Left lobe of liver (tissue), 2 donors: Measurements from ENCODE around the gene SEC24C. TPM values are rescaled to one million over a fixed set of nuclear protein-coding genes. Genes with fewer than 3 reads are reported as not detected.
"Not testable (repeated sequence)": the region's sequence is repeated elsewhere in the genome, so short reads cannot be mapped to it uniquely, and the experiment has no call there.

Experiments used
- ATAC-seq: fragments of 200-7000 bp; cut with Tn5 transposase; one replicate; pipeline ENCODE4 v1.9.1; 2020; ENCODE audit warnings: mild to moderate bottlenecking, moderate library complexity
- DNase-seq: peaks from one replicate; pipeline ENCODE4 v3.0.0-alpha.2; 2020; ENCODE audit warnings: low spot score
- total RNA-seq: library from RNA; stranded (reverse); gene quantifications from one replicate; pipeline ENCODE4 v1.2.1, GENCODE V29; 2021
- donor health status: DM: no; HTN: no; CAD: no; lungs with moderate emphysema.
- donor health status: DM: no; HTN: yes; CAD: no.

SEC24C gene
- total RNA-seq, 1 donor from 2014 or later: 38.5 TPM

DNA sequence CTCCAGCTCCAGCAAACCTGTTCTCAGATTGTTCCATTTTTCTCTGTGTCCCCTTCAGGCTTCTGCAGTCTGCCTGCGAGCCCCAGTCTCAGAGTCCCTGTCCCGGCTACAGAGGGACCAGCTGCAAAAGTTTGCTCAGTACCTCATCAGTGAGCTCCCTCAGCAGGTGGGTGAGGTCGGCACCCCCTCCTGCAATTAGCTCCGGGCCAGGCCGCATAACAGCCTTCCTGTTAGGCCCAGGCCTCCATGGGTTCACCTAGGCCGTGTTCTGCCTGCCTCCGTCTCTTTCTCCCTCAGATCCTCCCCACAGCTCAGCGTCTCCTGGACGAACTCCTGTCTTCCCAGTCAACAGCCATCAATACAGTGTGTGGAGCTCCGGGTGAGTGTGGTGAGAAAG, 45.5 kb downstream of the SEC24C start:
- ATAC-seq (no peak), DNase-seq (no peak)

DNA sequence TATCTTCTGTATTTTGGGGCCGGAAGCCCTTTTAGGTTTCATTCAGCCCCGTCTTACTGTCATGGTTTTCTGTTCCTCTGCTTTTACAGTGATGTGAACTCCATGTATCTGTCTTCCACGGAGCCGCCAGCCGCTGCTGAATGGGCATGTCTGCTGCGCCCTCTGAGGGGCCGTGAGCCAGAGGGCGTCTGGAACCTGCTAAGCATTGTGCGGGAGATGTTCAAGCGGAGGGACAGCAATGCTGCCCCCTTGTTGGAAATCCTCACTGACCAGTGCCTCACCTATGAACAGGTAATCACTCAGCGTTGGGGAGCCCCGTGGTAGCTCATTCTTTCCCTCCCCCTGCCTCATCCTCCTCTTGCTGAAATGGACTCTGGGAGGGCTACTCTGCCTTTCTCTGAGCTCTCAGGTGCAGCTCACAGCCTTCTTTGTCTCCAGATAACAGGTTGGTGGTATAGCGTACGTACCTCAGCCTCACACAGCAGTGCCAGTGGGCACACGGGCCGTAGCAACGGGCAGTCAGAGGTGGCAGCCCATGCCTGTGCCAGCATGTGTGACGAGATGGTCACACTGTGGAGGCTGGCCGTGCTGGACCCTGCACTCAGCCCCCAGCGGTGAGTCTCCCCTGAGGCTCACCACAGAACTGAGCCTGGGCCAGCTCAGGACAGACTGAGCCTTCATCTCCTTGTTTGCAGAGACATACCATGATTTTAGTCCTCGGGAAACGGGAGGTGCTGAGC, 46.9 kb downstream of the SEC24C start:
- no peak for DNase-seq
- ATAC-seq: no peak

DNA sequence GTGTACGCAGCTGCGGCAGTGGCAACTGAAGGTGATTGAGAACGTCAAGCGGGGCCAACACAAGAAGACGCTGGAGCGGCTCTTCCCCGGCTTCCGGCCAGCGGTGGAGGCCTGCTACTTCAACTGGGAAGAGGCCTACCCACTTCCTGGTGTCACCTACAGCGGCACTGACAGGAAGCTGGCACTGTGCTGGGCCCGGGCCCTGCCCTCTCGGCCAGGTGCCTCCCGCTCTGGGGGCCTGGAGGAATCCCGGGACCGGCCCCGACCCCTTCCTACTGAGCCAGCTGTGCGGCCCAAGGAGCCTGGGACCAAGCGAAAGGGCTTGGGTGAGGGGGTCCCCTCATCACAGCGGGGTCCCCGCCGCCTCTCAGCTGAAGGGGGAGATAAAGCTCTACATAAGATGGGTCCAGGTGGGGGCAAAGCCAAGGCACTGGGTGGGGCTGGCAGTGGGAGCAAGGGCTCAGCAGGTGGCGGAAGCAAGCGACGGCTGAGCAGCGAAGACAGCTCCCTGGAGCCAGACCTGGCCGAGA, 47.8 kb downstream of the SEC24C start:
- no peak for DNase-seq

DNA sequence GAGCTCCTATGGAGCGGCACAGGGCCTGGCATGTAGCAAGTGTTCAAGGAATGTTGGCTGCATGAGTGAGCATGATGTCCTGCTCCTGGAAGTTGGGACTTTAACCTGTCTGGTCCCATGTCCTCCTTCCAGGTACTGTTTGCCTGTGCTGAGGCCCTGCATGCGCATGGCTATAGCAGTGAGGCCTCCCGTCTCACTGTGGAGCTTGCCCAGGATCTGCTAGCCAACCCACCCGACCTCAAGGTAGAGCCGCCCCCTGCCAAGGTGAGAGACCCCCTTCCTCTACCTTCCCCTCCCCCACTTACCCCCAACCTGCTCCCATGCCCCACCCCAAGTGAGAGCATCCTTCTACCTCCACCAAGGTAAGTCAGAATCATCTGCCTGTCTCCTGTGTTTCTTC, 49.3 kb downstream of the SEC24C start:
- DNase-seq (no peak), ATAC-seq (no peak)

More for the DNA sequence above, 47.8 kb downstream of the SEC24C start:
- no peak for ATAC-seq

DNA sequence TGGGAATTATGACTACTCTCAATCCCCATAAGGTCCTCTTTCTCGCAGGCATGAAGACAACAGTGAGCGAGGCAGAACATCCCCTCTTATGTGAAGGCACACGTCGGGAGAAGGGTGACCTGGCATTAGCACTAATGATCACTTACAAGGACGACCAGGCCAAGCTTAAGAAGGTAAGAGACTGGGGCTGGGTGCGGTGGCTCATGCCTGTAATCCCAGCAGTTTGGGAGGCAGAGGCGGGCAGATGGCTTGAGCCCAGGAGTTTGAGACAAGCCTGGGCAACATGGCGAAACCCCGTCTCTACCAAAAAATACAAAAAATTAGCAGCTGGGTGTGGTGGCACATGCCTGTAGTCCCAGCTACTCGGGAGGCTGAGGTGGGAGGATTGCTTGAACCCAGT, 51.3 kb downstream of the SEC24C start:
- ATAC-seq, DNase-seq: not testable (repeated sequence)

DNA sequence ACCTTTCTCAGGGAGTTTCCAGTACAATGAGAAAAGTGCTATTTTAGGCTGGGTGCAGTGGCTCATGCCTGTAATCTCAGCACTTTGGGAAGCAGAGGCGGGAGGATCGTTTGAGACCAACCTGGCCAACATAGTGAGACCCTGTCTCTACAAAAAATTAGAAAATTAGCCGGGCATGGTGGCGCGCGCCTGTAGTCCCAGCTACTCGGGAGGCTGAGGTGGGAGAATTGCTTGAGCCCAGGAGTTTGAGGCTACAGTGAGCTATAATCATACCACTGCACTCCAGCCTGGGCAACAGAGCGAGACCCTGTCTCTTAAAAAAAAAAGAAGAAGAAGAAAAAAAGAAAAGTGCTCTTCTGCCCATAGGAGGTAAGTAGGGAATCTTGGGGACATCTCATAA, 51.9 kb downstream of the SEC24C start:
- DNase-seq, ATAC-seq: not testable (repeated sequence)

DNA sequence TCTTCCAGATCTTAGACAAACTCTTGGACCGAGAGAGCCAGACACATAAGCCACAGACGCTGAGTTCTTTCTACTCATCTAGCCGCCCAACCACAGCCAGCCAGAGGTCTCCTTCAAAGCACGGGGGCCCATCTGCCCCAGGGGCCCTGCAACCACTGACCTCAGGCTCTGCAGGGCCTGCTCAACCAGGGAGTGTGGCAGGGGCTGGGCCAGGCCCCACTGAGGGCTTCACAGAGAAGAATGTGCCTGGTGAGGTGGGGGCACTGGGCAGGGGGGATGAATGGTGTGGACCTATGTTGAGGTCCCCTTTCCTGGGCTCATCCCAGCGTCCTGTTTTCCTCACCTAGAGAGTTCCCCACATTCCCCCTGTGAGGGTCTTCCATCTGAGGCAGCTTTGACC, 52.6 kb downstream of the SEC24C start:
- no peak for DNase-seq

DNA sequence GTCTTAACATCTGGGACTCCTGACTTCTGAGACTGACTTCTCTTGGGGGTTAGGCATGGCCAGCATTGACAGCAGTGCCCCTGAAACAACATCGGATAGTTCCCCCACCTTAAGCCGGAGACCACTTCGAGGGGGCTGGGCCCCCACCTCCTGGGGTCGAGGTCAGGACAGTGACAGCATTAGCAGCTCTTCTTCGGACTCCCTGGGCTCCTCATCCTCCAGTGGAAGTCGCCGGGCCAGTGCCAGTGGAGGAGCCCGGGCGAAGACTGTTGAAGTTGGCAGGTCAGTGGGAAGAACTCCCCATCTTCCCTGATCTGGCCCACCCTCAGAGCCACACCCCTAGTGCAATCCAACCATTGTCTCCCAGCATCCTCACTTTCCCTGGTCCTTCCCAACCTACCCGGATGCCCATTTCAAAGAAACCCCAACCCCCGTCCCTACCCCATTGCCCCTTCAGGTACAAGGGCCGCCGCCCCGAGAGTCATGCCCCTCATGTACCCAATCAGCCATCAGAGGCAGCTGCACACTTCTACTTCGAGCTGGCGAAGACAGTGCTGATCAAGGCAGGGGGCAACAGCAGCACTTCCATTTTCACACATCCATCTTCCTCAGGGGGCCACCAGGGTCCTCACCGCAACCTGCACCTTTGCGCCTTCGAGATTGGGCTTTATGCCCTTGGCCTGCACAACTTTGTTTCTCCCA, 53.3 kb downstream of the SEC24C start:
- DNase-seq: no peak
- ATAC-seq: no peak

More for the DNA sequence above, 52.6 kb downstream of the SEC24C start:
- ATAC-seq: no peak

DNA sequence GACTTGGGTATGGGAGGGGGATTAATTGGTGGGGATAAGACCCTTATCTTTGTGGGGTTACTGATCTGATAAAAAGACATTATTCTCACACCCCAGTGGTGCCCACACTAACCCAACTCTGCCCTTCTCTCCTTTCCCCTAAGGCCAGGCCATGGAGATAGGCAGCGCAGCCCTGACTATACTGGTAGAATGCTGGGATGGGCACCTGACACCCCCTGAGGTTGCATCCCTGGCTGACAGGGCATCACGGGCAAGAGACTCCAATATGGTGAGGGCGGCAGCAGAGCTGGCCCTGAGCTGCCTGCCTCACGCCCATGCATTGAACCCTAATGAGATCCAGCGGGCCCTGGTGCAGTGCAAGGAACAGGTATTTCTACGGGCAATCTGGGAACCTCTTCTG, 53.9 kb downstream of the SEC24C start:
- DNase-seq (no peak), ATAC-seq (no peak)

DNA sequence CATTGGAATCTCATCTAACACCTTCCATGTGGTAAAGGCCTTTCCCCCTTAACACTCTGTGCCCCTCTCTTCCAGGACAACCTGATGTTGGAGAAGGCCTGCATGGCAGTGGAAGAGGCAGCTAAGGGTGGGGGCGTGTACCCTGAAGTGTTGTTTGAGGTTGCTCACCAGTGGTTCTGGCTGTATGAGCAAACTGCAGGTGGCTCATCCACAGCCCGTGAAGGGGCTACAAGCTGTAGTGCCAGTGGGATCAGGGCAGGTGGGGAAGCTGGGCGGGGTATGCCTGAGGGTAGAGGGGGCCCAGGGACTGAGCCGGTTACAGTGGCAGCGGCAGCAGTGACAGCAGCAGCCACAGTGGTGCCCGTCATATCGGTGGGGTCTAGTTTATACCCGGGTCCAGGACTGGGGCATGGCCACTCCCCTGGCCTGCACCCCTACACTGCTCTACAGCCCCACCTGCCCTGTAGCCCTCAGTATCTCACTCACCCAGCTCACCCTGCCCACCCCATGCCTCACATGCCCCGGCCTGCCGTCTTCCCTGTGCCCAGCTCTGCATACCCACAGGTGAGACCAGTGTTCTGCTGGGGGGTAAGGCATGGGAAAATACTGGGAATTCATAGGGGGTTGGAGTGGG, 54.9 kb downstream of the SEC24C start:
- ATAC-seq: peak; percentile 3
- DNase-seq: no peak

DNA sequence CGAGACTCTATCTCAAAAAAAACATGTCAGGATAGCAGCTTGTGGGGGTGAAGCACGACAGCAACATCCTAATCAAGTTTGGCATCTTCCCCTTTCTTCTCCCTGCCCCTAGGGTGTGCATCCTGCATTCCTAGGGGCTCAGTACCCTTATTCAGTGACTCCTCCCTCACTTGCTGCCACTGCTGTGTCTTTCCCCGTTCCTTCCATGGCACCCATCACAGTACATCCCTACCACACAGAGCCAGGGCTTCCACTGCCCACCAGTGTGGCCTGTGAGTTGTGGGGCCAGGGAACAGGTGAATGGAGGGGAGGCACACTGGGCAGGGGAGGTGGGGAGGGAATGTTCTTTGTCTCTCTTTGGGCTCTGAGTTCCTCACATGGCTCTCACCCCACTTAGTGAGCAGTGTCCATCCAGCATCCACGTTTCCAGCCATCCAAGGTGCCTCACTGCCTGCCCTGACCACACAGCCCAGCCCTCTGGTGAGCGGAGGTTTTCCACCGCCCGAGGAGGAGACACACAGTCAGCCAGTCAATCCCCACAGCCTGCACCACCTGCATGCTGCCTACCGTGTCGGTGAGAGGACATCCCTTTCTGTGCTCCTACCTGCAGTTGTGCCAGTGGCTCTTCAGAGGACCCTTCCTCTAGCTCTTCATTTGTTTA, 55.9 kb downstream of the SEC24C start:
- DNase-seq: no peak
- peak; percentile 6 for ATAC-seq

DNA sequence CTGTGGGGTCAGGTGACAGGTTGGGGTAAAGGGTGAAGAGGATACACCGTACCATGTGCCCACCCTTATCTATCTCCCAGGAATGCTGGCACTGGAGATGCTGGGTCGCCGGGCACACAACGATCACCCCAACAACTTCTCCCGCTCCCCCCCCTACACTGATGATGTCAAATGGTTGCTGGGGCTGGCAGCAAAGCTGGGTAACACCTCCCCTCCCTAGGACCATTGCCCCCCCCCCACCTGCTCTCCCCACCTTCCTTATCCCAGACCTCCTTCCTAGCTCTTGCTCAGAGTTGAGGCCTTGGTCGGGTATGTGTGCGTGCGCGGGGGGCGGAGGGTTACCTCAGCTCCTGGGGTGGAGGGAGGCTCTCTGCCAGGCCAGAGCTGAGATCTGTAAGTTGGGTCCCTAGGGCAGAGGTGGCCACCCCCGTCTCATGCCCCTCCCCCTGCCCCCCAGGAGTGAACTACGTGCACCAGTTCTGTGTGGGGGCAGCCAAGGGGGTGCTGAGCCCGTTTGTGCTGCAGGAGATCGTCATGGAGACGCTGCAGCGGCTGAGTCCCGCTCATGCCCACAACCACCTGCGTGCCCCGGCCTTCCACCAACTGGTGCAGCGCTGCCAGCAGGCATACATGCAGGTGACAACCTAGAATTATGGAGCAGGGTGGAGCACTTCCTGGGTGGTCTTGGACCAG, 56.5 kb downstream of the SEC24C start:
- DNase-seq: no peak
- ATAC-seq: peak; percentile 3

DNA sequence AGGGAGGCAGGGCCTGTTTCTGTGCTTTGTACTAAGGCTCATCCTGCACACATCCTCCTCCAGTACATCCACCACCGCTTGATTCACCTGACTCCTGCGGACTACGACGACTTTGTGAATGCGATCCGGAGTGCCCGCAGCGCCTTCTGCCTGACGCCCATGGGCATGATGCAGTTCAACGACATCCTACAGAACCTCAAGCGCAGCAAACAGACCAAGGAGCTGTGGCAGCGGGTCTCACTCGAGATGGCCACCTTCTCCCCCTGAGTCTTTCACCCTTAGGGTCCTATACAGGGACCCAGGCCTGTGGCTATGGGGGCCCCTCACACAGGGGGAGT, 57.0 kb downstream of the SEC24C start:
- no peak for DNase-seq
- no peak for ATAC-seq

DNA sequence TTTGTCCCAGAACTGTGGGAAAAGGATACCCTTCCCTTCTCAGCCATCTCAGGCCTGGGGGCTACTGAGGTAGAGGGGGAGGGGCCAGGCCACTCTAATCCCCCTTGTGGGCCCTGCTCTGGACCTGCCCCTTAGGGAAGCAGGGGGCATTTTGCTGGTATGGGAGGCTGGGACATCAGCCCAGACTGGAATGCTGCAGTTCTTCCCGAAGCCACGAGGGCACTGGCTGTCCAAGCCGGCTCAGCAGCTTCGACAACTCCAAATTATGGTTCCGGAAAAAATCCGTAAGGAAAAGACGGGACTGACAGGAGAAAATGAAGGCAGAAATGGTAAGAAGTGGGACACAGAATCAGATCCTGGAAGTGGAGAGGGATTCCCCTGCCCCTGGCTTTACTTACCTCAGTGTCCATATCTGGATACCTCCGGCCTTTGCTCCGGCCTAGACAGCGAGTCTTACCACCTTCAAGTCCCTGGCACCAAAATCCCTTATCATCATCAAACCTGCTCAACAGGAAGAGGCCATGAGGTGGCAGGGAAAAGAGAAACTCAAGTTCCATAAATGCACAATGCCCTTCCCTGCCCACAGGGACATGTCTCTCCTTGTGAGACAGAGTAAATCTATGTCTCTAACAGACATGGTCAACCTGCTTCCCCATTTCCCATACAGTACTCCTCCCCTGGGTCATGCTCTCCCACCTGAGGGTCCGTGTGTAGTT, 58.3 kb downstream of the SEC24C start:
- DNase-seq: no peak
- no peak for ATAC-seq

DNA sequence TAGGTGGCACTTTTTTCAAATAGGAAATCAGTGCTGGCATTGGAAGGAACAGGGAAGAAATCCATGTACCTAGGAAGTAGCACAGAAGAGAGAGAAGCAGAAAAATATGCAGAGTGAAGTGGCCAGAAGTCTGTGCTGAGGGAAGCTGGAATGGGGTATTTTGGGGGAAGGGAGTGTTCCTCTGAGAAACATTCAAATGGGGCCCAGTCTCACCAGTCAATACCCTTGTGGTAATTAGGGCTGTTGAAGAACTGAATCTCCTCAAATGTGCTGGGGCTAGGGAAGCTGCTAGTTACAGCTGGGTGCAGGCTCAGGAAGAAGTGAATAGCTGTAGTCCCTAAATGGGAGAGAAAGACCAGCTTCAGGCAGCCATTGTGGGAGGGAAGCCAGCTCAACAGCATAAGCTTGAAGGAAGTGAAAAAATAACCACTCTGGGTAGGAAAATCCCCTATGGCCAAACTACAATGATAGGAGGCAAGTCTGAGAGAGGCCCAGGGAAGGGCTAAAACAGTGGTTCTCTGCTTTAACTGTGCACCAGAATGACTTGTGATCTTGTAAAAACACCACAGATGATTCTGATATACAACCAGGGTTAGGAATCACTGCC, 59.6 kb downstream of the SEC24C start:
- DNase-seq: no peak
- no peak for ATAC-seq

DNA sequence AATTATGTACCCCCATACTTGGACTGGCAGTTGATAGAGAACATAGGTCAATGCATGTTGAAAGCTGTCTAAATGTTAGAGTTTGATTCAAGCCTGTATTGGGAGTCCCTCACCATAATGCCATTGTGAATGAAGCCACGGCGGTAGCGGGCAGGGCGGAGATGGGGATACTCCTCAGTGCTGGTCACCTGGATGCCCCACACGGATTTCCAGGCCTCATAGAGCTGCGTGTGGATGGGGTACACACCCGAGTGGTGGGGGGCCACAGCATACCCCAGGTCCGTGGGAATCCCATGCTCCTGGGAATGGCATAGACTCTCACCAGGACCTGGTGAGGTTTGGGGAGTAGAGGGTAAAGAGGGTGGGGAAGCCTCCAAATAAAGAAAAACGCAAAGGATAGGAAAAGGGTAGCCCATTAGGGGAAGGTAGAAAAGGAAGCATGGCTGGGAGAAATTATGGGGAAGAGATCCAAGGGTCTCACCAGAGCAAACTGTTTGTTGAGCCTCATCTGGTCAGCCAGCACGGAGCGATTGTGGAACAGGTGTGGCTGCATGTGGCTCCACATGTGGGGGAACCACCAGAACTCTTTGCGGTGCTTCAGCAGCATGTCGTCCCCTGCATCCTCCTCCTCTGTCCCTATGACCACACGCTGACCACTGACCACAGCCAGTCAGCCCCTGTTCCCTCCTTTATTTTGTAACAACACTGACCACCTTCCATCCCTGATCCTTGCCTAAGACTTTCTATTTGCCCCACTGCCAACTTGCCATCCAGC, 62.2 kb downstream of the SEC24C start:
- DNase-seq (no peak), ATAC-seq (no peak)

DNA sequence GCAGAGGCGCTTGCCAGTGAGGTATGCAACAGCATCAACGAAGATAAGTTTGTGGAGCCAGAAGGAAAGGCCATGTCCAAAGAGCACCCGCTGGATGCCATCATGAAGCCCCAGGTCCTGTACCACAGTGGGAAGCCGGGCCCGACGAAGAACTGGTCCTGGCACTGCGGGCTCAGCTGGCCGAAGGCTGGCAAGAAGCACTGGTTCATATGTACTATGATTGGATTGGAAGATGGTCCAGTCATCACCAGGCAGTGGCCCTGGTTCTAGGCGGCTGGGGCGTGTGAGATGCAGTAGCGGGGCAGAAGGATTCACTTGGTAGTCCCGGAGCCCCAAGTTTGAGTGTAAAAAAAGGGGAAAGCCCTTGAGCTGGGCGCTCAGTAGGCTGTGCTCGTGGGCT, 63.3 kb downstream of the SEC24C start:
- ATAC-seq: no peak
- no peak for DNase-seq

DNA sequence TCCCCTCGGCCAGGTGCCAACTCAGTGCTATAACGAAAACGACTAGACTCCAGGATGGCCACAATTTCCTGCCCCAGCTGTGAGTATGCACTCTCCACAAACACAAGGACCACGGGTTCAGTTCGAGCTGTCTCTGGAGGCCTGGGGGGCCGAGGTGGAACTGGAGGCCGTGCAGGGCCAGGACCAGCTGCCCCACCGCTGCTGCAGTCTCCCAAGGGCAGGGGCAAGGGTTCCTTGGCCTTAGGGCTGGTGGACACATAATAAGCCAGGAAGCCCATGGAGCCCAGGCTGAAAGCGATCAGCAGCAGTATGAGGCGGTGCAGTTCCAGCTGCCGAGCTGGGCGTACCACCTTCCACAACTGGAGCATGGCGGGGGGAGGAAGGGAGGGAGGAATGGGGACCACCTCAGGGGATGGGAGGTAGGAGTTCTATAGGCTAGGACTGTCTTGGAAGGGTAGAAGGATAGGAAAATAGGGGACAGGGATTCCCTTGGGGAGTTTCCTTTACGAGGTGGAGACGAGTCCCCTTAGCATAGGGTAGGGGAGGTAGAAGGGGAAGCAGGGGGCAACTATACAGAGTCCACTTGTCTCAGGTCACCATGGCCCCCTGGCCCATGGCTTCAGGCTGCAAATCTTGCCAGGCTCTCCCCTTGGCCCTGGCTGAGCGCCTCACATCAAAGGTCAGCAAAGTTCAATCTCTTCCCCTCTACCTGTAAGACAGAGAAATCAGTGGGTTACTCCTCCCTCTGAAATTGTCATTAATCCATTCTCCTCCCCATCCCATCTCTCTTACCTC, 64.0 kb downstream of the SEC24C start:
- no peak for DNase-seq

More for the DNA sequence above, 64.0 kb downstream of the SEC24C start:
- no peak for ATAC-seq
